Ishikawa (cell line): ENCODE measurements around the gene FSIP1.

Source experiments
- CEBPB ChIP-seq: IDR thresholded peaks from 2 replicates; pipeline ENCODE4 v1.6.1; 2012
- CREB1 ChIP-seq: IDR thresholded peaks from 2 replicates; pipeline ENCODE4 v1.6.1; 2012; ENCODE audit warnings: low read depth
- EGR1 ChIP-seq: IDR thresholded peaks from 2 replicates; pipeline ENCODE4 v1.6.1; 2012
- EP300 ChIP-seq: IDR thresholded peaks from 2 replicates; pipeline ENCODE4 v1.6.1; 2012; ENCODE audit warnings: borderline replicate concordance
- FOXM1 ChIP-seq: IDR thresholded peaks from 2 replicates; pipeline ENCODE4 v1.6.1; 2012; ENCODE audit warnings: low read depth, borderline replicate concordance
- NFIC ChIP-seq: IDR thresholded peaks from 2 replicates; pipeline ENCODE4 v1.6.1; 2012
- RAD21 ChIP-seq: IDR thresholded peaks from 2 replicates; pipeline ENCODE4 v1.6.1; 2012; ENCODE audit warnings: low read depth
- TAF1 ChIP-seq: IDR thresholded peaks from 2 replicates; pipeline ENCODE4 v1.6.1; 2012; ENCODE audit warnings: low read depth, mild to moderate bottlenecking
- TCF12 ChIP-seq: IDR thresholded peaks from 2 replicates; pipeline ENCODE4 v1.6.1; 2012; ENCODE audit warnings: low read depth
- TEAD4 ChIP-seq: IDR thresholded peaks from 2 replicates; pipeline ENCODE4 v1.6.1; 2012
- YY1 ChIP-seq: IDR thresholded peaks from 2 replicates; pipeline ENCODE4 v1.6.1; 2012; ENCODE audit warnings: low read depth
- ZBTB7A ChIP-seq: IDR thresholded peaks from 2 replicates; pipeline ENCODE4 v1.6.1; 2012; ENCODE audit warnings: low read depth
- TF ChIP-seq, protein P1 (sequence below): IDR thresholded peaks from 2 replicates; pipeline ENCODE4 v1.6.1; 2012; ENCODE audit warnings: low read depth, mild to moderate bottlenecking
- TF ChIP-seq, protein P2 (sequence below): IDR thresholded peaks from 2 replicates; pipeline ENCODE4 v1.6.1; 2012
- TF ChIP-seq, protein P3 (sequence below): IDR thresholded peaks from 2 replicates; pipeline ENCODE4 v1.6.1; 2012

FSIP1 gene

DNA sequence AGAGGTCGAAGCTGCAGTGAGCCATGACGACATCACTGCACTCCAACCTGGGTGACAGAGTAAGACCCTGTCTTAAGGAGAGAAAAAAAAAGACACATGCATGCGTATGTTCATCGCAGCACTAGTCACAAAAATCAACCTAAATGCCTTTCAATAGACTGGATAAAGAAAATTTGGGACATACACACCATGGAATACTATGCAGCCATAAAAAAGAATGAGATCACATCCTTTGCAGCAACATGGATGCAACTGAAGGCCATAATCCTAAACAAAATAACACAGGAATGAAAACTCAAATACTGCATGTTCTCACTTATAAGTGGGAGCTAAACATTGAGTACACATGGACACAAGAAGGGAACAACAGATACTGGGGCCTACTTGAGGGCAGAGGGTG, 53.1 kb downstream of the FSIP1 start:
- TF ChIP-seq YY1: no peak
- TF ChIP-seq, protein P1, sequence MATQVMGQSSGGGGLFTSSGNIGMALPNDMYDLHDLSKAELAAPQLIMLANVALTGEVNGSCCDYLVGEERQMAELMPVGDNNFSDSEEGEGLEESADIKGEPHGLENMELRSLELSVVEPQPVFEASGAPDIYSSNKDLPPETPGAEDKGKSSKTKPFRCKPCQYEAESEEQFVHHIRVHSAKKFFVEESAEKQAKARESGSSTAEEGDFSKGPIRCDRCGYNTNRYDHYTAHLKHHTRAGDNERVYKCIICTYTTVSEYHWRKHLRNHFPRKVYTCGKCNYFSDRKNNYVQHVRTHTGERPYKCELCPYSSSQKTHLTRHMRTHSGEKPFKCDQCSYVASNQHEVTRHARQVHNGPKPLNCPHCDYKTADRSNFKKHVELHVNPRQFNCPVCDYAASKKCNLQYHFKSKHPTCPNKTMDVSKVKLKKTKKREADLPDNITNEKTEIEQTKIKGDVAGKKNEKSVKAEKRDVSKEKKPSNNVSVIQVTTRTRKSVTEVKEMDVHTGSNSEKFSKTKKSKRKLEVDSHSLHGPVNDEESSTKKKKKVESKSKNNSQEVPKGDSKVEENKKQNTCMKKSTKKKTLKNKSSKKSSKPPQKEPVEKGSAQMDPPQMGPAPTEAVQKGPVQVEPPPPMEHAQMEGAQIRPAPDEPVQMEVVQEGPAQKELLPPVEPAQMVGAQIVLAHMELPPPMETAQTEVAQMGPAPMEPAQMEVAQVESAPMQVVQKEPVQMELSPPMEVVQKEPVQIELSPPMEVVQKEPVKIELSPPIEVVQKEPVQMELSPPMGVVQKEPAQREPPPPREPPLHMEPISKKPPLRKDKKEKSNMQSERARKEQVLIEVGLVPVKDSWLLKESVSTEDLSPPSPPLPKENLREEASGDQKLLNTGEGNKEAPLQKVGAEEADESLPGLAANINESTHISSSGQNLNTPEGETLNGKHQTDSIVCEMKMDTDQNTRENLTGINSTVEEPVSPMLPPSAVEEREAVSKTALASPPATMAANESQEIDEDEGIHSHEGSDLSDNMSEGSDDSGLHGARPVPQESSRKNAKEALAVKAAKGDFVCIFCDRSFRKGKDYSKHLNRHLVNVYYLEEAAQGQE: no peak
- TF ChIP-seq FOXM1: no peak
- no peak for TF ChIP-seq ZBTB7A

DNA sequence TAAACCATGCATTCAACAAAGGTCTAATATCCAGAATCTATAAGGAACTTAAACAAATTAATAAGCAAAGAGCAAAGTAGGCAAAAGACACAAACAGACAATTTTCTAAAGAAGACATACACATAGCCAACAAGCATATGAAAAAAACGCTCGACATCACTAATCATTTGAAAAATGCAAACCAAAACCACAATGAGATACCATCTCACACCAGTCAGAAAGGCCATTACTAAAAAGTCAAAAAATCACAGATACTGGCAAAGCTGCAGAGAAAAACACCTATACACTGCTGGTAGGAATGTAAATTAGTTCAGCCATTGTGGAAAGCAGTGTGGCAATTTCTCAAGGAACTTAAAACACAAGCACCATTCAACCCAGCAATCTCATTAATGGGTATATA, 53.8 kb downstream of the FSIP1 start:
- TF ChIP-seq RAD21 (no peak), TEAD4 (no peak), NFIC (no peak), EP300 (no peak), EGR1 (no peak), CEBPB (no peak), YY1 (no peak), ZBTB7A (no peak), CREB1 (no peak), TAF1 (no peak), TCF12 (no peak), FOXM1 (no peak)
- TF ChIP-seq, protein P2, sequence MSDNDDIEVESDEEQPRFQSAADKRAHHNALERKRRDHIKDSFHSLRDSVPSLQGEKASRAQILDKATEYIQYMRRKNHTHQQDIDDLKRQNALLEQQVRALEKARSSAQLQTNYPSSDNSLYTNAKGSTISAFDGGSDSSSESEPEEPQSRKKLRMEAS: no peak
- TF ChIP-seq, protein P3, sequence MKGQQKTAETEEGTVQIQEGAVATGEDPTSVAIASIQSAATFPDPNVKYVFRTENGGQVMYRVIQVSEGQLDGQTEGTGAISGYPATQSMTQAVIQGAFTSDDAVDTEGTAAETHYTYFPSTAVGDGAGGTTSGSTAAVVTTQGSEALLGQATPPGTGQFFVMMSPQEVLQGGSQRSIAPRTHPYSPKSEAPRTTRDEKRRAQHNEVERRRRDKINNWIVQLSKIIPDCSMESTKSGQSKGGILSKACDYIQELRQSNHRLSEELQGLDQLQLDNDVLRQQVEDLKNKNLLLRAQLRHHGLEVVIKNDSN: no peak
- TF ChIP-seq, protein P1: no peak

DNA sequence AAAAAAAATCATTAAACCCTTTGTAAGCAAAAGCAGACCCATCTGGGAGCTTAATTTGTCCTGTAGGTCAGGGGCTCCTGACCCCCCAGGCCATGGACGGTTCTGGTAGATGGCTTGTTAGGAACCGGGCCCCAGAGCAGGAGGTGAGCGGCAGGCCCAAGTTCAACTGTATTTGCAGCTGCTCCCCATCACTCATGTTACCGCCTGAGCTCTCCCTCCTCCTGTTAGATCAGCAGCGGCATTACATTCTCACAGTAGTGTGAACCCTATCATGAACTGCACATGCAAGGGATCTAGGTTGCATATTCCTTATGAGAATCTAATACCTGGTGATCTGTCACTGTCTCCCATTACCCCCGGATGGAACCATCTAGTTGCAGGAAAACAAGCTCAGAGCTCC, 60.7 kb downstream of the FSIP1 start:
- TF ChIP-seq CEBPB: no peak
- TF ChIP-seq, protein P2: no peak
- TF ChIP-seq TEAD4: no peak
- TF ChIP-seq EGR1: no peak
- no peak for TF ChIP-seq ZBTB7A

DNA sequence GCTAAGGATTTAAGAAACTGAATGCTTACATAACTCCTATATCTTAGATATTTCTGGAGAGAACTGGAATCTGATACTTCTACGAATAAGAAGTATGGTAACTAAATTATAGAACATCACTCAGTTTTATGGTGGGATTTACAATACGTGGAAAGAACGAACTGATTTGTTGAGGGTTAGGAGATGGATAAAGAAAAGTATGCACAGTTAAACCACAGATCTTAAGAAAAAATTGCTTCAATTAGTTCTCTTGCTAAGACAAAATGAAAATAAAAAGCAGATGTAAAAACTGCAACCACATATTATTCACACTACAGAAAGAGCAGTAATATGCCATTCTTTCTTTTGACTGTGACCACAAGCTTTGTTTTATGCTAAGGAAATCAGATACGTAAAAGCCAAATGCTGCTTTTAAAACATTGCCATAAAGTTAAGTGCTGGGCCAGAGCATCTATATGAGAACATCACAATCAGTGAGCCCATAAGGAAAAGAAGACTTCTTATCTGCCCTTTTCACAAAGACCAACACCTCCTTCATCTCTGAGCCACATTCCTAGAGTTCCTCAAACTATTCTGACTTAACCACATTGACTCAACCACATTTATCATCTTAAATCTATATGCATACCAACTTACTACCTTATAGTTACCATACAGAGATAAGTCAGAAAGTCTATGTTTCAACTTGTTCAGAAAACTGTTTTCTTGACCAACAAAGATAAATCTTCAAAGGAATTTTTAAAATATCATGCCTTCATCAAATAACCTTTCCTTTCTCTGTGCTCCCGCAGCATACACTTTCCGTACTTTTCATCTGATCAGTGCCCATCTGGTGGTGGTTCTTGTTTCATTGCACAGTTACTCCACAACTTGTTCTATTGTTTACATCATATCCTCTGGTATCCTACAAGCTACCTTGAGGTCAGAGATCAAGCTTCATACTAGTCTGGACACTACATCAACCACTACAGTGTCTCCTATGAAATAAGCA, 61.7 kb downstream of the FSIP1 start:
- no peak for TF ChIP-seq ZBTB7A

DNA sequence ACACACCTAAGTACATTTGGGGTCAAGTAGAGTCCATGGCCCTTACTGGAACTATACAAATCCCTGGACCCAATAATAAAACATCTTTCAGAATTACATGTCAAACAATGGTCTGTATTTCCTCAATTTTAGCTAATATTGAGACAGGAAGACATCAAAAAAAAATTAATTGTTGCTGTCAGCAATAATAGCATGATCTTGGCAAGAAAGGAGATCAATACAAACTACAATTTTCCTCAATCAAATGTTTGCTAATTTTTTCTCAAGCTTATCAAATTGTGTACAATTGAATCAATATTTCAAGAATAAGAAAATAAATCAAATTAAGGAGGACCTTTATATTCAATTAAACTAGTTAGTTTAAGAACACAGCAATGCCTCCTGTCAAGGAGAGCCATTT, 62.6 kb downstream of the FSIP1 start:
- TF ChIP-seq CEBPB (no peak), TCF12 (no peak), RAD21 (no peak), NFIC (no peak), EP300 (no peak), FOXM1 (no peak)
- TF ChIP-seq, protein P1: no peak
- TF ChIP-seq, protein P2: no peak
